NCI-H524 treated with DMSO at 0.1 percent for 48 hours (cell line): ENCODE data around the gene MLPH.

Experiments used
- DNase-seq: peaks from one replicate; lab custom pipeline; 2025; lab: John Stamatoyannopoulos, UW

Gene MLPH

DNA sequence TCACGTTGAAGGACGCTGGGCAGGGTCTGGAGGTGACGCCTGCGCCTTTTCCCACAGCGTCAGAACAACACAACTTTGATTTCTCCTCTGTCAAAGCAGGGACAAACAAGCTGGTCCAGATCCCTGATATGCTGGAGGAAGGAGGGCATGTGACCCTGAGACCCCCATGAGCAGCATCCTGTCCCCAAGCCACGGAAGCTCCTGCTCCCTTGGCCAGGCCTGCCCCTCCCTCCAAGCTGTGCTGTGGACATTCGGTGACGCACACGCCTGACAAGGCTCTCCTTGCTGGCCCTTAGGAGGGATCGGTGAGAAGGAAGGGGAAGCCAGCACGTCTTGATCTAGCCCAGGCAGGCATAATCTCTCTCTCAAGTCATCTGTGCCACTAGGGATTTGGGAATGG is 11.3 kb downstream of the MLPH start:
- DNase-seq, result no peak

DNA sequence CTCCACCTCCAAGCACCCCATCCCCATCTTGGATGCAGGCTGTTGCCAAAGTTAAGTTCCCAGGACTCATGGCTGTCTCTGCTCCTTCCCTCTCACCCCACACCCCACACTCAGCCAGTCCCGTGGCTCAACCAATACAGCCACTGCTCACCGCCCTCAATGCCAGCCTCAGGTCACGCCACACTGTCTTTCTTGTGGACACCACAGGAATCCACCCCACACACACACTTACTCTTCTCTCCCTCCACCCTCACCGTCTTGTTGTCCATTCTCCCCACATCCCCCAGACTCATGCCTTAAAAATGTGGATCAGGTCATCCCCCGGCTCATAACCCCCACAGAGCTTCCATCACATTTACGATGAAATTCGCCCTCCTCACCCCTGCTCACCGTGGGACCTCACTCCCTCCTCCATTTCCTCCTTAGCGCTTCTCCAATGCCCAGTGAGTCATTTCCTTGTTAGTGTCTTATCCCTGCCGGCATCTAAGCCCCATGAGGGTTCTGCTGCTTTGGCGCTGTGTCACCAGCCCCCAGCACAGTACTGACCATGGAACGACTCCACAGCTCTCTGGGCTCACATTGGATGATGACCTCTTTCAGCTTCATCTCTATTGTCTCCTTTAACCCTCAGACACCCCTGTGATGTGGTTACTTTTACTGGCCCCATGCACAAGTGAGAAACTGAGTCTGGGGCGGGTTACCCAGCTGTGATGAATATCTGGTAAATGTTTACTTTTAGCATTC is 13.8 kb downstream of the MLPH start:
- no peak for DNase-seq

DNA sequence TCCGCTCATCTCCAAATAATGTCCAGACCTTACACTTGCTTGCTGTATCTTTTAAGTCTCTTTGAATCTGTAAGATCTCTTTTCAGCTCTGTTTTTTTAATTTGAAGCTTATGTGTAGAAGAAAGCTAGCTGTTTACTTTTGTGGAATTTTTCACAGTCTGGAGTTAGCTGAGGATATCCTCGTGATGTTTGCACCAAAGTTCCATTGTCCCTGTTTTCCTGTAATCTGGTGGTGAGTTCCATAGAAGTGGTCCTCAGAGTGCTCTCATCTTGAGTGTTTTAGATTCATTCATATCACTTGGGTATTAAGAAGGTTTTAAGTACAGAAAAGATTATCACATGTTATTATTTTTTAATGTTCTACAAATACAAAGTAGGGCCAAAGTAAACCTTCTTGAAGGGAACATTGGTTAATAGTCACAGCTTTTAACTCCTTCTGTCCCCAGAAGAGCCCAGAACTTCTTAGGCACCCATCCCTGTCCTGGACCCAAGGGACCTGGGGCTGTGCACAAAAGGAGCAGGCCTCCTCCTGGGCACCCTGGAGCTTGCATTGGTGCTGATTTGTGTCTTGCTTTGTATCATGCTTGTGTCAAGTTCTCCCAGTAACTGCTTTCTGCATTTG is 15.0 kb downstream of the MLPH start:
- no peak for DNase-seq

DNA sequence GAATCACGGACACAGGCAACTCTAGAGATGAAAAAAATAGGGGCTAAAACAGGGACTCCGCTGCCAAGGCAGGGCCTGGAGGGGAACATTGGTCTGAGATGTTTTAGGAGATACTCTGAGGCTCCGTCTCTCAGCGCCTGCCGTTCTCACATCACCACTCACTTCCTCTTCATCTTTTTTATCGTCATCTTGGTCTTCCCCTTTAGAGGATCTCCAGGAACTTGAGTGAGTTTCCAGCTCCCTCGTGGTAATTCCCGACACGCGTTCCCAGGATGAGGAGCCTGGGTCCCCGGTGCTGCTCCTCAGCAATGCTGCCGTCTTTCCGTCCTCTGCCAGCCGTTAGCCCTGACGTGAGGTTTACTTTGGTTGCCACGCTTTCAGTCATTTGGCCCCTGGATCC is 16.1 kb downstream of the MLPH start:
- DNase-seq, result no peak

DNA sequence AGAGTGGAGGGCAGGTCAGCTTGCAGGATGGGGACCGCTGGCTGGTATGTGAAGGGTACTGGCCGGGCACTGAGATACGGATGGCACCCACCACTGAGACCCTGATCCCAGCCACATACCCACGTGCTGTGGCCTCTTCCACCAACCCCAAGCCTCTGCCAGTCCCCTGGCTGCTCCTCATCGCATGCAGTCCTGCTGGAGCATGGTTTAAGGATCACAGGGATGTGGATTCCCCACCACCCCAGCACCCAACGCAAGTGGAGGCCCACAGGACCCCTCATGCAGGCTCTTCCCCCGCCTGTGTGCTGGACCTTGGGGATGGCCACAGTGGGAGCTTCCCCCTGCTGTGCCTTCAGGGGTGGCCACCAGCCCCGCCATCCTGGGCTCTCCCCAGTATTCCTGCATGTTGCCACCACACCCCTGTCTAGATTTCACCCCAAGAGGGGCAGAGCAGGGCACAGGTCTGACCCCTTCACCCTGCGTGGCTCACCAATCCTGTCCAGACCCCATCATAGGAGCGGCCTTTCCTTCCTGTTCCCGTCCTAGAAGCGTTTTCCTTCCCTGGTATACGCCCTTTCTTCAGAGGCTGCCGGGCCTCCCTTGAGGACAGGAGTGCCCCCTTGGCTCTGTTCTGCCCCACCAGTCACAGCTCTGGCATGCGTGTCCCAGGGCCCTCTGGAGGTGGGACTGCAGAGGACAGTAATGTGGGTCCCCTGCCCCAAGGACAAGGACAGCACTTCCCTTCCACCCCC is 18.3 kb downstream of the MLPH start:
- DNase-seq, result no peak

DNA sequence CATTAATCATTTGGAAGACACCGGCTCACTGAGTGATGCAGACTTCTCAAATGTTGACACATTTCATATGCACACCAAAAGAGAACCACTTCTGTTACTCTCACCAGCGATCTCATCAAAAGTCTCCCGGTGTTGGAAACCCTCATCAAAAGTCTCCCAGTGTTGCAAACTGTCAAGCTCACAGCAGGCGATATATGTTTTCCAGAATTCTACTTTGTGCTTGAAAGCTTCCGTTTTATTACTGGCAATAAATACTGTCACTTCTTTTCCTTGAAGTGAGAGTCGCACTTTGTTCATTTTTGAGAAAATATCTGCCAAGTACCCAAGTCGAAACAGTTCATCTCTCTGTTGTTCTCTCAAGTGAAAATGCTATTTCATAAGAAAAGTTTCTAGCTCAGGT is 20.5 kb downstream of the MLPH start:
- no peak for DNase-seq

DNA sequence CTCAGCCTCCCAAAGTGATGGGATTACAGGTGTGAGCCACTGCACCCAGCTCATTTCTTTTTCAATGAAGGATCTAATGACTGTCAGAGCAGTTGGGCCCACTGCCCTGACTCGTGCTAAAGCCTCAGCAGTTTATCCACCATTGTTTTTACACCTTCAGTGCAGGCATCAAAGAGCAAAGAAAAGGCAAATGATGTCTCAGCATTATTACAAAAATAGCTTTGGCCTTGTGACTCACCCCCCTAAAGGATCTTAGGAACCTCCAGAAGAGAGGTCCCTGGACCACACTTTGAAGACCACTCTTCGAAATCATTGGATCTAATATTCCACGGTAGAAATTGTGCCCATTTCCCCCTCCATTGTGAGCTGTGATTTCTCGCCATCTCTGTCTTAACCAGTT is 21.3 kb downstream of the MLPH start:
- DNase-seq, result no peak

DNA sequence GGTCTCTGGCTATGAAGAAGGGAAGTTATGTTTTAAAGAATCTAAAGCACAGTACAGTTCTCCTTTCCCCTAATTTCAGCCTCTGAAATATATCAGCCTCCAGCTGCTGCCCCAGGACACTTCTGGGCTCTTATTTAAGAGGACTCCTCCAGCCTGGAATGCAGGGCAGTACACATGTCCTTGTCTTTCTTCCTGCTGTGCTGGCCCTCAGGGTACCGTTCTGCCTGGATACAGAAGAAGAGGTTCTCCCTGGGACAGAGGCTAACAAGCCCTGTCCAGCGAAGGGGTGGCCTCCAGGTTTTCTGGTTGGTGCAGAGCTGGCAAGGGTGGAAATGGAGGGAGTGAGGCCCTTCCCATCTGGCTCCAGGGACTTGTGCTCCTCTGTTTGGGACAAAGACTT is 22.1 kb downstream of the MLPH start:
- DNase-seq, result no peak

DNA sequence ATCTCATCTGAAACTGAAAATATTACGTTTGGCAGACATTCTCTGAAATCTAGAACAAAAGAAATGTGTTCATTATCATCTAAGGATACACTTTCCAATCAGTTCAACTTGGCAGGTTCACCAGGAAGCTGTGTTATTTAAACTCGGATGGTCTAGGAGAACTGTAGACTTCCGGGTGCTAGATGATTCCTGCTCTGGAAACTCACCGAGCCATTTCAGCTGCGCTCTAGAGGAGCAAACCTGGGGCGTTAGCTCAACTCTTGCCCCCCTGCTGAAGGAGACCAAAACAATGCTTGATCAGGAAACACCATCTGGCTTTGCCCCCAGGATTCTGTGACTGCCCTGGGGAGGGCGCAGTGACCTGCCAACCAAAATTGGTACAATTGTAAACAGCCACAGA is 22.9 kb downstream of the MLPH start:
- DNase-seq, result no peak

DNA sequence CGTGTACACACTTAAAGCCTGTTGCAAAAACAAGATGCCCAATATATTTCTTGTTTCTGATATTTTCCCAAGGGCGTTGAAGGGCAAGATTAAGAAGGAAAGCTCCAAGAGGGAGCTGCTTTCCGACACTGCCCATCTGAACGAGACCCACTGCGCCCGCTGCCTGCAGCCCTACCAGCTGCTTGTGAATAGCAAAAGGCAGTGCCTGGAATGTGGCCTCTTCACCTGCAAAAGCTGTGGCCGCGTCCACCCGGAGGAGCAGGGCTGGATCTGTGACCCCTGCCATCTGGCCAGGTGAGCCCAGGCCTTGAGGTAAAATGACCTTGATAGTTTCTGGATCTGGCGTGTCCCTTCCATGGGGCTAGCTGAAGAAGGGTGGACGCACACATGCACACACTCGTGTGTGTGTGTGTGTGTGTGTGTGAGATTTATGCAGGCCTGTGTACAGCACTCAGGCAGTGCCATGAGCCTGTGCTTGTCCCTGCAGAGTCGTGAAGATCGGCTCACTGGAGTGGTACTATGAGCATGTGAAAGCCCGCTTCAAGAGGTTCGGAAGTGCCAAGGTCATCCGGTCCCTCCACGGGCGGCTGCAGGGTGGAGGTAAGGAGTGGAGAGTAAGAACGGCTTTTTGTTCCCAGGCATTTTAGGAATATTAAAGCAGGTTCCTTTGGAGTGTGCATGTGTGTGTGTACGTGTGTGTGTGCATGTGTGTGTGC is 23.6 kb downstream of the MLPH start:
- DNase-seq, result no peak

DNA sequence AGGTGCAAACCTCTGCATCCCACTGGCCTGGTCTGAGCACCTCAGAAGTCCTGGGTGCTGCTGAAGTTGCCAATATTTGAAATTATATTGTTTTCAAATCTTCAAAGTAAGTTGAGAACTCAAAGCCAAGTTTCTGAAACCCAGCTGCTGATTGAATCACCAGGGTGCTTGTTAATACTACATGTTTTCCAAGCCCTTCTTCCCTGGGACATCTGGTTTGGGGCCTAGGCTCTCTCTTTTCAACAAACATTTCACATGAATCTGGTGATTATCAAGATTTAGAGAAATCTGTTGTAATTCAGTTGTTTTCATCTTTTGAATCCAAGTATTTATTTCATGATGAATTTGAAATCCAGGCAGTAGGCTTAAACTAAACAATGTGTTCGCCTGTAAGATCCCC is 24.4 kb downstream of the MLPH start:
- DNase-seq, result no peak

DNA sequence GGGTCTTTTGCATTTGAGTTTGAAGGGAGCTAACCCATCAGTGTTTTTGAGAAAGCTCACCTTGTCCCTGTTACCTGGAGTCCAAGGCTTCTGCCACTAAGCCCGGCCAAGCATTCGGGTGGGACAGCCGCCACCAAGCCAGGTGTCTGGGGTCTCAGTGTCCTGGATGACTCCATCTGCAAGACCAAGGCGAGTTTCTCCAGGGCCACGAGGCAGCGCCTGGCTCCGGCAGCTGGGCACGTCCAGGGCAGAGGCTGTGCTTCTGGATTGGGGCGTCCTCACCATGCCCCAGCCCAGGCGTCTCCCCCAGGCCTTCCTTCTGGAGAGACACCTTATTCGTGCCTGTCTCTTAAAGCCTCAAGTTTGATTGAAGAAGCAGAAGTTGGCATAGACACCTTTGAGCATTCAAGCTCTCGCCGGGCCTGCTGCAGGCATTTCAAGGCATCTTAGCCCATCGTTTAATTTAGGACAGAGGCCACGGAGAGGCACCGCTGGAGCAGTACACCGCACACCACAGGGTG is 24.9 kb downstream of the MLPH start:
- DNase-seq, result no peak

DNA sequence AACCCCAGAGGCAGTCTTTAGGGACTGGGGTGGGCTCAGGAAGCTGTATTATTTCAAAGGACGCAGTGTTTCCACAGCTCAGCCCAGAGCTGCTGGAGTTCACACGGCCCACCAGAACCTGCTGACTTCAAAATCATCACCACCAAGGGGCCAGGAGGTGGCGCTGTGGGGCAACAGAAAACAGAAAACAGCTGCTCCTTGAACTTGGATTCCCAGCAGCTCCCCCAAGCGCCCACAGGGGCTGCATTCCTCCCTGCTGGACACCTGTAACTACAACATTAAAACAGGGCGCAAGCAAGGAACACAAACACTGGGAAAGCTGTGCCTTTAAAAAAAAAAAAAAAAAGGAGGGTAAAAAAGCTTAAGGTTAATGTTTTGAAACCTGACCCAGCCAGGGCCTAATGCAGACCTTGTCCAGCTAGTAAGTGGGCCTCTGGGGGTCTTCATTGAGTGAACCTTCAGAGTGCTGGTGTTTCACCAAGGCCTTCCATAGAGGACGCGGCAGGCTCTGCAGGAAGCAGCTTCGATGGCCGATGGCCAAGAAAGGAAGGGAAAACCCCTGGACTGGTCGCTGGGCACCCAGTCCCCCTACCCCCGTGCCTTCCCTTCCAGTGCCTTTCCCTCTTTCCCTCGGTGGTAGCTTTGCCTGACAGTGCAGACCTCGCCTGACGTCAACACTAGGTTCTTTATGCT is 25.9 kb downstream of the MLPH start:
- peak; percentile 41 for DNase-seq

DNA sequence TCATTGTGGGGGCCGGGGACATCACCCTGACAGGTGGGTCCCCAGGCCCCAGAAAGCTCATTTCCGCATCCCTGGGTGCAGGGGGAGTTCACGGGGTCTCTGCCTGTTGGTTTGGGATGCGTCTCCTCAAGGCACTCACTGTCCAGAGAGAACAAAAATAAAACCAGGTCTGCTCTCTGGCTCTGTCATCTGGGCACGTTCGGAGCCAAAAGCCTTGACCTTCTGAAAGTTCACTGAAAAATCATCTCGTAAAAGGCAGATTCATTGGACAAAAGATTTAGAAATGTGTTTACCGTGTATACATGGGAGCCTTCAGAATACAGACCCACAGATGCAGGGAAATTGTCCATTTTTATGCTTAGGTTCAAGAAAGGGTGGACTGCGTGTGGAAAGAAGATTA is 26.6 kb downstream of the MLPH start:
- DNase-seq, result no peak

DNA sequence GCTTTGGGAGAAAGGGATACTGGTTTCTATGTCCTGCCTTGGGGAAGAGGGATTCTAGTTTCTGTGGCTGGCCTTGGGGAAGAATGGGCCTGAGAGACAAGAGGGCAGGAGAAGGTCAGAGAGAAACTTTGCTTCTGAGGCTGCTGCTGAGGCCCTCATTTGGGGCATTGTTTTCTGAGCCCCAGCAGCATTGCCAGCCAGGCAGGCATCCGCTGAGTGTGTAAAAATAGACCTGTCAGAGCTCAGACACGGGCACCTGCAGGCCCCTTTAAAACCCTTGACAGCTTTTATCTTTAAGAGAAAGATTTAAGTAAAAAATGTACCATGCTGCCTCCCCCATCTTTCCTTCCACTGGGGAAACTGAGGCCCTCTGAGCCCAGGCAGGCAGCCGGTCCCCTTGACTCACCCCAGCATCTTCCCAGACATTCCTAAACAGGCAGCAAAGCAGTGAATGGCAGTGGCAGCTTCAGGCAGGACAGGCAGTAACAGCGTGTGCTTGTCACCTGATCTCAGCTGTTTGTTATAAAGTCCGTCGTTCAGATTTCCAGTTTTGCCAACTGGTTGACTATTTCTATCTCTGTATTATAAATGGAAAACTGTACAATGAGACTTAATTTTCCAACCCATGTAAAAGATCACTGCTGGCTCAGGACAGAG is 27.6 kb downstream of the MLPH start:
- DNase-seq, result no peak

DNA sequence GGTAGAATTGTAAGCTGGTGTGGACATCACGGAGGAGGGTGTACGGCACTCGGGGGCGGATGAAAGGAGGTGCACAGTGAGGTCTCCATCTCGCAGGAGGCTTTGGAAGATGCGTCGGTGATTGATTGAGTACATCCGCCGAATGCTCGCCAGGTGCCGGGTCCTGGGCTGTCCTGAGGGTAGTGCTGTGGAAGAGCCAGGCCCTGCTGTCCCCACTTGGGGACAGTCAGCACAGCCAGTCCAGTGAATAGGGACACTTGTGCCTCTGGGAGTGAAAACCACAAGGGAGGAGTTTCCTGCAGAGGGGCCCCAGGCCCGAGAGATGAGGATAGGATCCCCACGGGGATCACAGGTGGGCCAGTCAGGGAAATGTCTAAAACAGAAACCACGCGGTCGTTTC is 28.1 kb downstream of the MLPH start:
- DNase-seq, result no peak

DNA sequence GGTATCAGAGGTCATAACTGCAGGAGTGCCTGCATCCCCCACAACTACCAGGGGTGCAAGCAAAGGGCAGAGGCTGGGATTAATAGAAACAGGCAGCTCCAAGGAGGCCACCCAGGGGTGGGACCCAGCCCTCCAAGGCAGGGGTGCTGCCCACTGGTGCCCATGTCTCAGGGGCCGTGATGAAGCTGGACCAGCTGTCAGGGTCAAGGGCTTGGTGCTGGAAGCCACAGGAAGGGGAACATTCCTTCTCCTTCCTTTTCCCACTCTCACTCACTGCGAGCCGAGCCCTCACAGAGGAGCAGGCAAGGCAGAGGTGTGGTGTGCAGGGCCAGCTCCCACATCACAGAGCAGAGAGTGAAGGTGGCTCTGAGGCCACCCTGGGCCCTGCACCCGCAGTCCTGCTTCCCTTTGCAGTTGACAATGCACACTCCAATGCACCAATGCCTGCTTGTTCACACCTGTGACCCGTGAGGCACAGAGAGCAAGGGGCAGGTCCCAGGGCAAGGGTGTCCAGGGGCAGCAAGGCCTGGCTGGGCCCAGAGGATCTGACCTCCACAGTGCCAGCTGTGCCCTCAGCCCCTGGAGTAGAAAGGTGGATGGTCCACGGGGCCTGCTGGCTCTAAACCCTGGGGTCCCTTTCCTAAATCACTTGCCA is 28.7 kb downstream of the MLPH start:
- DNase-seq, result no peak

DNA sequence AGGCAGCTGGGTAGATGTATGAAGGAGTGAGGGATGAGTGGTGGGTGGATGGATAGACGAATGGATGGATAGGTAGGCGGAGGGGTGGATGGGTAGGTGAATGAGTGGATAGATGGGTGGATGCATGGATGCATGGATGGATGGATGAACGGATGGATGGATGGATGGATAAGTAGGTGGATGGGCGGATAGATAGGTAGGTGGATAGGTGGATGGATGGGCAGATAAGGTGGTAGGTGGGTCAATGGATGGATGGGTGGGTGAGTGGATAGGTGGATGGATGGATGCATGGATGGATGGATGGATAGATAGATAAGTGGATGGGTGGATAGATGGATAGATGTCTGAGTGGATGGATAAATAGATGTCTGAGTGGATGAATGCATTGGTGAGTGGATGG is 30.1 kb downstream of the MLPH start:
- no peak for DNase-seq

DNA sequence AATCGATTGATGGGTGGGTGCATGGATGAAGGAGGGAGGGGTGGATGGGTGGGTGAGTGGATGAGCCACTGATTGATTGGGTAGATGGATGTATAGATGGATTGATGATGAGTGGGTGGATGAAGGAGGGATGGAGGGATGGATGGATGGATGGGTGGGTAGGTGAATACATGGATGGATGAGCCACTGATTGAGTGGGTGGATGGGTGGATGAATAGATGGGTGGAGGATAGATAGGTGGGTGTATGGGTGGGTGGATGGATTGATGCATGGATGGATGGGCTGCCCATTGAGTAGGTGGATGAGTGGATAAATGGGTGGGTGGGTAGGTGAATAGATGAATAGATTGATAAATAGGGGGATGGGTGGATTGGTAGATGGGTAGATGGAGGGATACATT is 30.9 kb downstream of the MLPH start:
- DNase-seq, result no peak

DNA sequence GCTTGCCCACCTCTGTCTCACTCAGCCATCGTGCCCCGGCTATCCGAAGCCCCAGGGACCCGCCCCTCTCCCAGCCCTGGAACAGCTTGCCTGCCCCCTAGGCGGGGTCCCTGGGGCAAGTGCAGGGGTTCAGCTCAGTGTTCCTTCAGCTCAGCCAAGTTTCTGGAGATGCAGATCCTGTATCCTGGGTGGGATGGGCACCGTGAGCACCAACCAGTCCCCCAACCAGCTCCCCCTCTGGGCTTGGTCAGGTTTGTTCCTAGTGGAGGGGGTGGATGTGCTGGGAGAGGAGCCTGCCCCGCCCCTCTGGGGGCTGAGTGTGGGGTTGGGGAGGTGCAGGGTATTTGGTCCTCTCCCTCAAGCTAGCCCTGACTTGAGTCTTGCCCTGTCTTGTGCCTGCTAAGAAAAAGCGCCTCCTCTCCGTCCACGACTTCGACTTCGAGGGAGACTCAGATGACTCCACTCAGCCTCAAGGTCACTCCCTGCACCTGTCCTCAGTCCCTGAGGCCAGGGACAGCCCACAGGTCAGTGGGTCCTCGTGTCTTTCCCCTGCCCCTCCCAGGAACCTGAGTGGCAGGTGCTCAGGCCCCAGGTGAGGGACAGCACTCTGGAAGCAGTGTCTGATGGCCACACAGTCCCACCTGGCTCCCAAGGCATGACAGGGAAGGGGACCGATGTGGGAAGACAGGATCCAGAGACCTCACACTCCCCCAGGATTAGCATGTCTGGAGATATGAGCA is 32.6 kb downstream of the MLPH start:
- DNase-seq, result no peak
